Vagina (tissue), 2 donors: ENCODE measurements around the gene SEMG1. TPM values are rescaled to one million over a fixed set of nuclear protein-coding genes. Genes with fewer than 3 reads are reported as not detected.
A peak's percentile ranks its signal among the peaks of the same experiment; 100 is the strongest.

Experiments
- DNase-seq, 2 donors: peaks; one replicate each; pipeline ENCODE4 v3.0.0-alpha.2; 2017; ENCODE audit errors: extremely low spot score in 2 of 2
- H3K27ac ChIP-seq: fragments of 200-600 bp; sonication (generic); one replicate; pipeline ENCODE4 v1.5.1; 2019
- H3K27me3 ChIP-seq: fragments of 200-600 bp; sonication (generic); one replicate; pipeline ENCODE4 v1.5.1; 2019
- H3K36me3 ChIP-seq, 2 donors: fragments of 200-600 bp; sonication (generic); one replicate each; pipeline ENCODE4 v1.5.1; 2017 to 2019
- H3K4me1 ChIP-seq: fragments of 200-600 bp; sonication (generic); one replicate; pipeline ENCODE4 v1.5.1; 2019
- H3K4me3 ChIP-seq, 2 donors: fragments of 200-600 bp; sonication (generic); 1 replicate in 1 of 2; 2 replicates in 1 of 2; pipeline ENCODE4 v1.5.1; 2016 to 2019
- H3K9me3 ChIP-seq: fragments of 200-600 bp; sonication (generic); one replicate; pipeline ENCODE4 v1.5.1; 2019
- POLR2A ChIP-seq, 2 donors: fragments of 450-650 bp; IDR thresholded peaks; one replicate each; pipeline ENCODE4 v1.6.1; 2017; ENCODE audit warnings: antibody characterized with exemption in 2 of 2, mild to moderate bottlenecking in 2 of 2, moderate library complexity in 2 of 2
- POLR2AphosphoS5 ChIP-seq, 2 donors: sonication (generic); formaldehyde crosslinking; IDR thresholded peaks; one replicate each; pipeline ENCODE4 v1.9.0; 2017; ENCODE audit warnings: antibody characterized with exemption in 2 of 2, mild to moderate bottlenecking in 2 of 2, low read depth in 1 of 2; ENCODE audit not compliant: insufficient read depth in 1 of 2
- intact Hi-C: fragments of 100-400 bp; cut with DNase I; formaldehyde crosslinking; loops from one replicate; pipeline ENCODE4 v1.15.1; 2023
- total RNA-seq: library from RNA; depleted of rRNA; stranded (reverse); fragments of >200 nt; gene quantifications from one replicate; pipeline ENCODE4 v1.2.3, GENCODE V29; 2016
- TF ChIP-seq, protein P1 (sequence below), 3 experiments: fragments of 450-650 bp in 2 of 3; fragments of 200-600 bp in 1 of 3; sonication (generic) in 1 of 3; IDR thresholded peaks; one replicate each; pipeline ENCODE4 v1.5.1; 2017 to 2019; ENCODE audit warnings: antibody characterized with exemption in 3 of 3, mild to moderate bottlenecking in 2 of 3, moderate library complexity in 2 of 3

Gene SEMG1, protein sequence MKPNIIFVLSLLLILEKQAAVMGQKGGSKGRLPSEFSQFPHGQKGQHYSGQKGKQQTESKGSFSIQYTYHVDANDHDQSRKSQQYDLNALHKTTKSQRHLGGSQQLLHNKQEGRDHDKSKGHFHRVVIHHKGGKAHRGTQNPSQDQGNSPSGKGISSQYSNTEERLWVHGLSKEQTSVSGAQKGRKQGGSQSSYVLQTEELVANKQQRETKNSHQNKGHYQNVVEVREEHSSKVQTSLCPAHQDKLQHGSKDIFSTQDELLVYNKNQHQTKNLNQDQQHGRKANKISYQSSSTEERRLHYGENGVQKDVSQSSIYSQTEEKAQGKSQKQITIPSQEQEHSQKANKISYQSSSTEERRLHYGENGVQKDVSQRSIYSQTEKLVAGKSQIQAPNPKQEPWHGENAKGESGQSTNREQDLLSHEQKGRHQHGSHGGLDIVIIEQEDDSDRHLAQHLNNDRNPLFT
- total RNA-seq = not detected

DNA sequence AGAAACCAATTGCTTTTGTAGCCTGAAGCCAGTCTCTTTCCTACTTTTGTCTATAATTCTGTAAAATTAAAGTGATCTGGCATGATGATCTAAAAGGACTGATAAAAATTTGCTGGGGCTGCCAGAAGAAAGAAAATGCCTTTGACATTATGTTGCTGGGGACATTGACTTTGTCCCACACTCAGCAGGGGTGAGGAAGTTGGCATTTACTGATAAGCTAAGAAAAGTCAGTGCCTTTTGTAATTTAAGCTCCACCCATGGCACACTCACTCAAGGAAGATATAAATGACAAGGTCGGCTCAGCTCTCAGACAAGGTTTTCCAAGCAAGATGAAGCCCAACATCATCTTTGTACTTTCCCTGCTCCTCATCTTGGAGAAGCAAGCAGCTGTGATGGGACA, at the start of gene SEMG1:
Gene SEMG1 (plus strand): TSS at position 309 of the 400 bp plus-strand sequence. CDS start 21 bp downstream, at position 330.
- no peak within 1 kb of the TSS for H3K27ac ChIP-seq
- no peaks in the 10 kb centered on the region for H3K27me3 ChIP-seq
- no peak for TF ChIP-seq POLR2A (IDR thresholded peaks at IDR 0.05)
- TF ChIP-seq POLR2AphosphoS5 (IDR thresholded peaks at IDR 0.05; ENCODE audit: insufficient read depth in 1 of 2, low read depth in 1 of 2) = no peak
- TF ChIP-seq, protein P1, sequence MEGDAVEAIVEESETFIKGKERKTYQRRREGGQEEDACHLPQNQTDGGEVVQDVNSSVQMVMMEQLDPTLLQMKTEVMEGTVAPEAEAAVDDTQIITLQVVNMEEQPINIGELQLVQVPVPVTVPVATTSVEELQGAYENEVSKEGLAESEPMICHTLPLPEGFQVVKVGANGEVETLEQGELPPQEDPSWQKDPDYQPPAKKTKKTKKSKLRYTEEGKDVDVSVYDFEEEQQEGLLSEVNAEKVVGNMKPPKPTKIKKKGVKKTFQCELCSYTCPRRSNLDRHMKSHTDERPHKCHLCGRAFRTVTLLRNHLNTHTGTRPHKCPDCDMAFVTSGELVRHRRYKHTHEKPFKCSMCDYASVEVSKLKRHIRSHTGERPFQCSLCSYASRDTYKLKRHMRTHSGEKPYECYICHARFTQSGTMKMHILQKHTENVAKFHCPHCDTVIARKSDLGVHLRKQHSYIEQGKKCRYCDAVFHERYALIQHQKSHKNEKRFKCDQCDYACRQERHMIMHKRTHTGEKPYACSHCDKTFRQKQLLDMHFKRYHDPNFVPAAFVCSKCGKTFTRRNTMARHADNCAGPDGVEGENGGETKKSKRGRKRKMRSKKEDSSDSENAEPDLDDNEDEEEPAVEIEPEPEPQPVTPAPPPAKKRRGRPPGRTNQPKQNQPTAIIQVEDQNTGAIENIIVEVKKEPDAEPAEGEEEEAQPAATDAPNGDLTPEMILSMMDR (IDR thresholded peaks at IDR 0.05) = no peak
- H3K4me3 ChIP-seq = no peak within 1 kb of the TSS
- intact Hi-C loops = no loop called here
- no peaks in the 10 kb centered on the region for H3K4me1 ChIP-seq
- no peaks in the 10 kb centered on the region for H3K9me3 ChIP-seq
- no peak for DNase-seq
- H3K36me3 ChIP-seq = no peaks in the 10 kb centered on the region

DNA sequence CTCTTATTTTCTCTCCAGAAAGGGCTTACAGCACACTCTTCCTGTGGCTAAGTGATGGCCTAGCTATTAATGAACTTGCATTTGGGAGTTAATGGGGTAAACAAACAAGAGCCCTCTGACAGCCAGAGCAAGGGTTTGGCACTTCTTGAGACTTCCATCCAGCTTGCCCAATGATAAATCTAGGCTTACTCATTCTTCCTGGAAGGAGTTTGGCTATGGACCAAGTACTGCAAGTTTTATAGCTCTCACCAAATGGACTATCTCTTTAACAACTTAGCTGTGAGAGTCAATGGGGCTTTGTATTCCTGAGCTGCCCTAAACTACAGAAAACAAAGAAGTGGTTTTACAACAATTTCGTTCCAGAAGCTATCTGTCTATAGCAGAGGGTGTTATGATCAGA, 48.9 kb upstream of the SEMG1 start:
- TF ChIP-seq, protein P1 (IDR thresholded peaks at IDR 0.05) = no peak
- TF ChIP-seq POLR2AphosphoS5 (IDR thresholded peaks at IDR 0.05; ENCODE audit: insufficient read depth in 1 of 2, low read depth in 1 of 2) (peak in 1 of 2 donors; percentile 40), POLR2A (IDR thresholded peaks at IDR 0.05) (no peak)
- peaks cover 8% of the 10 kb centered on the region for H3K9me3 ChIP-seq
- no peak overlapping the region for H3K4me3 ChIP-seq
- intact Hi-C loops = no loop called here
- H3K27ac ChIP-seq = no peak overlapping the region
- no peak for DNase-seq
- H3K27me3 ChIP-seq = no peaks in the 10 kb centered on the region
- peaks cover 6% of the 10 kb centered on the region for H3K4me1 ChIP-seq
- no peaks in the 10 kb centered on the region for H3K36me3 ChIP-seq

DNA sequence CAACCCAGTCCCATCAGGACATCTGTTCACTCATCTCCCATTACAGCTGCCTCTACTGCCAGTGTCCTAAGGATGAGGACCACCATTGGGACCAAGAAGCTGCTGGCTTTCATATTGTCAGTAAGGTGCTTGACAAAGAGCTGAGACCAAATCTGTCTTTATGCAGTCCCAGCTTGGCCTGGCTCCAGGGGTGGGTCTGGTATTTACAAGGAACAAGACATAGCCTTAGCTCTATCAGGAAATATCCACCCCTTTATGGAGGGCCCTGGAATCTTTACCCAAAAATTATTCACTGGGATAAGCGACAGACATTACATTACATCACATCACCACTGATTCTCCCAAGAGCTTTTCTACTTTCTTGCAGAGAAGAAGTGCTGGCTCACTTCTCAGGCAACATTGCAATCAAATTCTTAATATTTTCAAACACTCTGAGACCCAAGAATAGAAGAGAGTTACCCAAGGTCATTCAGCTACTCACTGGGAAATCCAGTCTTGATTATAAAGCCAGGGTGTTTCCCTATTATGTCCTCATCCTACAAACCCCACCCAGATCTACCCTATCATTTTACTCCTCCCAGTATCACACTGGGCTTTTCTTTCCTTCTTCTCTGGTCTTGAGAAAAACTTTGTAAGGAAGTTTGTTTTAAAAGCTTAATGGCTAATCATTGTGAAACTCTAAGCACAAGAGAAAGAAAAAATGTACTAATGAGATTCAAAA, 43.6 kb upstream of the SEMG1 start:
- Histone ChIP-seq H3K36me3 (no peaks in the 10 kb centered on the region), H3K4me3 (no peak overlapping the region), H3K9me3 (peaks cover 8% of the 10 kb centered on the region), H3K4me1 (no peaks in the 10 kb centered on the region), H3K27ac (no peak overlapping the region), H3K27me3 (no peaks in the 10 kb centered on the region)
- intact Hi-C loops = no loop called here
- no peak for DNase-seq
- TF ChIP-seq POLR2A (IDR thresholded peaks at IDR 0.05) = no peak
- no peak for TF ChIP-seq POLR2AphosphoS5 (IDR thresholded peaks at IDR 0.05; ENCODE audit: insufficient read depth in 1 of 2, low read depth in 1 of 2)
- TF ChIP-seq, protein P1 (IDR thresholded peaks at IDR 0.05) = no peak

DNA sequence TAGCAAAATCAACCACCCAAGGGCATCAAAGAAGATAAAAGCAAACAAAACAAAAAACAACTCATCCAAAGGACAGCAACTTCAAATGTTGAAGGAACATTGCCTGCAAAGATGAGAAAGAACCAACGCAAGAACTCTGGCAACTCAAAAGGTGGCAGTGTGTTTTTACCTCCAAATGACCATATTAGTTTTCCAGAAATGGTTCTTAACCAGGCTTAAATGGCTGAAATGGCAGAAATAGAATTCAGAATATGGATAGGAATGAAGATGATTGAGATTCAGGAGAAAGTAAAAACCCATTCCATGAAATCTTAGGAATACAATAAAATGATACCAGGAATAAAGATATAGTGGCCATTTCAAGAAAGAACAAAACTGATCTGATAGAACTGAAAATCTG, 41.9 kb upstream of the SEMG1 start:
- Histone ChIP-seq H3K36me3 (no peaks in the 10 kb centered on the region), H3K4me1 (no peaks in the 10 kb centered on the region), H3K9me3 (no peaks in the 10 kb centered on the region), H3K4me3 (no peak overlapping the region), H3K27ac (no peak overlapping the region), H3K27me3 (no peaks in the 10 kb centered on the region)
- intact Hi-C loops = no loop called here
- TF ChIP-seq POLR2A (IDR thresholded peaks at IDR 0.05) (no peak), POLR2AphosphoS5 (IDR thresholded peaks at IDR 0.05; ENCODE audit: insufficient read depth in 1 of 2, low read depth in 1 of 2) (no peak)
- TF ChIP-seq, protein P1 (IDR thresholded peaks at IDR 0.05) = no peak
- no peak for DNase-seq
